SK-N-SH treated with all-trans-retinoic acid at 6 μM for 48 hours (cell line): Measurements from ENCODE around the gene FXYD6.

Experiments used
- ATAC-seq: fragments of 200-7000 bp; cut with Tn5 transposase; 3 replicates; pipeline ENCODE4 v1.9.1; 2020; ENCODE audit warnings: mild to moderate bottlenecking, moderate library complexity
- ARNTL ChIP-seq: fragments of 450-650 bp; formaldehyde crosslinking; IDR thresholded peaks from 2 replicates; pipeline ENCODE4 v1.5.0; 2020; ENCODE audit warnings: low read depth, mild to moderate bottlenecking, moderate library complexity, borderline replicate concordance
- BACH2 ChIP-seq: fragments of 250-450 bp; sonication (Bioruptor Pico); IDR thresholded peaks from 2 replicates; pipeline ENCODE4 v1.9.0; 2021; ENCODE audit warnings: mild to moderate bottlenecking, borderline replicate concordance
- CSDC2 ChIP-seq: fragments of 250-450 bp; sonication (Bioruptor Pico); IDR thresholded peaks from 2 replicates; pipeline ENCODE4 v1.5.0; 2020; ENCODE audit warnings: mild to moderate bottlenecking, moderate library complexity
- ESRRG ChIP-seq: fragments of 250-450 bp; sonication (Bioruptor Pico); IDR thresholded peaks from 2 replicates; pipeline ENCODE4 v1.6.1; 2021; ENCODE audit warnings: mild to moderate bottlenecking
- GLIS3 ChIP-seq: fragments of 250-450 bp; sonication (Bioruptor Pico); IDR thresholded peaks from 2 replicates; pipeline ENCODE4 v1.5.0; 2020; ENCODE audit warnings: mild to moderate bottlenecking, moderate library complexity
- ISL1 ChIP-seq: fragments of 250-450 bp; sonication (Bioruptor Pico); IDR thresholded peaks from 2 replicates; pipeline ENCODE4 v2.1.2; 2022; ENCODE audit warnings: mild to moderate bottlenecking, moderate library complexity
- OSR1 ChIP-seq: fragments of 250-450 bp; sonication (Bioruptor Pico); IDR thresholded peaks from 2 replicates; pipeline ENCODE4 v1.8.0; 2022; ENCODE audit warnings: moderate library complexity, mild to moderate bottlenecking, inconsistent platforms
- PPARA ChIP-seq: fragments of 250-450 bp; sonication (Bioruptor Pico); IDR thresholded peaks from 2 replicates; pipeline ENCODE4 v1.5.0; 2020; ENCODE audit warnings: mild to moderate bottlenecking, borderline replicate concordance
- RARB ChIP-seq: fragments of 250-450 bp; sonication (Bioruptor Pico); IDR thresholded peaks from 2 replicates; pipeline ENCODE4 v1.8.0; 2021; ENCODE audit warnings: mild to moderate bottlenecking, moderate library complexity
- SNAI2 ChIP-seq: fragments of 250-450 bp; sonication (Bioruptor Pico); IDR thresholded peaks from 2 replicates; pipeline ENCODE4 v1.5.0; 2020; ENCODE audit warnings: mild to moderate bottlenecking, moderate library complexity
- TCF4 ChIP-seq: fragments of 250-450 bp; sonication (Bioruptor Pico); IDR thresholded peaks from 2 replicates; pipeline ENCODE4 v1.8.0; 2021; ENCODE audit warnings: mild to moderate bottlenecking, moderate library complexity, borderline replicate concordance
- TOX ChIP-seq: fragments of 250-450 bp; sonication (Bioruptor Pico); IDR thresholded peaks from 2 replicates; pipeline ENCODE4 v1.8.0; 2021; ENCODE audit warnings: mild to moderate bottlenecking, moderate library complexity, borderline replicate concordance
- ZFP3 ChIP-seq: fragments of 250-450 bp; sonication (Bioruptor Pico); IDR thresholded peaks from 2 replicates; pipeline ENCODE4 v1.5.0; 2020; ENCODE audit warnings: mild to moderate bottlenecking, moderate library complexity
- ZFP30 ChIP-seq: fragments of 450-650 bp; formaldehyde crosslinking; IDR thresholded peaks from 2 replicates; pipeline ENCODE4 v1.5.0; 2022; ENCODE audit warnings: mild to moderate bottlenecking, moderate library complexity
- ZNF565 ChIP-seq: fragments of 450-650 bp; formaldehyde crosslinking; conservative IDR thresholded peaks from 2 replicates; pipeline ENCODE4 v1.5.0; 2020; ENCODE audit warnings: low read depth, mild to moderate bottlenecking, moderate library complexity
- ZNF8 ChIP-seq: fragments of 450-650 bp; formaldehyde crosslinking; IDR thresholded peaks from 2 replicates; pipeline ENCODE4 v1.5.0; 2020; ENCODE audit warnings: mild to moderate bottlenecking, moderate library complexity
- TF ChIP-seq, protein P1 (sequence below): fragments of 250-450 bp; sonication (Bioruptor Pico); IDR thresholded peaks from 2 replicates; pipeline ENCODE4 v1.8.0; 2020; ENCODE audit warnings: mild to moderate bottlenecking, moderate library complexity, borderline replicate concordance
- TF ChIP-seq, protein P2 (sequence below): fragments of 250-450 bp; sonication (Bioruptor Pico); IDR thresholded peaks from 2 replicates; pipeline ENCODE4 v1.5.1; 2021; ENCODE audit warnings: mild to moderate bottlenecking, moderate library complexity
- TF ChIP-seq, protein P3 (sequence below): fragments of 250-450 bp; sonication (Bioruptor Pico); IDR thresholded peaks from 2 replicates; pipeline ENCODE4 v1.5.1; 2020; ENCODE audit warnings: low read depth, mild to moderate bottlenecking, moderate library complexity
- TF ChIP-seq, protein P4 (sequence below): fragments of 250-450 bp; sonication (Bioruptor Pico); IDR thresholded peaks from 2 replicates; pipeline ENCODE4 v1.5.0; 2020; ENCODE audit warnings: mild to moderate bottlenecking, moderate library complexity
- TF ChIP-seq, protein P5 (sequence below): fragments of 250-450 bp; sonication (Bioruptor Pico); IDR thresholded peaks from 2 replicates; pipeline ENCODE4 v1.8.0; 2021; ENCODE audit warnings: low read depth, mild to moderate bottlenecking, moderate library complexity, borderline replicate concordance

The FXYD6 gene

DNA sequence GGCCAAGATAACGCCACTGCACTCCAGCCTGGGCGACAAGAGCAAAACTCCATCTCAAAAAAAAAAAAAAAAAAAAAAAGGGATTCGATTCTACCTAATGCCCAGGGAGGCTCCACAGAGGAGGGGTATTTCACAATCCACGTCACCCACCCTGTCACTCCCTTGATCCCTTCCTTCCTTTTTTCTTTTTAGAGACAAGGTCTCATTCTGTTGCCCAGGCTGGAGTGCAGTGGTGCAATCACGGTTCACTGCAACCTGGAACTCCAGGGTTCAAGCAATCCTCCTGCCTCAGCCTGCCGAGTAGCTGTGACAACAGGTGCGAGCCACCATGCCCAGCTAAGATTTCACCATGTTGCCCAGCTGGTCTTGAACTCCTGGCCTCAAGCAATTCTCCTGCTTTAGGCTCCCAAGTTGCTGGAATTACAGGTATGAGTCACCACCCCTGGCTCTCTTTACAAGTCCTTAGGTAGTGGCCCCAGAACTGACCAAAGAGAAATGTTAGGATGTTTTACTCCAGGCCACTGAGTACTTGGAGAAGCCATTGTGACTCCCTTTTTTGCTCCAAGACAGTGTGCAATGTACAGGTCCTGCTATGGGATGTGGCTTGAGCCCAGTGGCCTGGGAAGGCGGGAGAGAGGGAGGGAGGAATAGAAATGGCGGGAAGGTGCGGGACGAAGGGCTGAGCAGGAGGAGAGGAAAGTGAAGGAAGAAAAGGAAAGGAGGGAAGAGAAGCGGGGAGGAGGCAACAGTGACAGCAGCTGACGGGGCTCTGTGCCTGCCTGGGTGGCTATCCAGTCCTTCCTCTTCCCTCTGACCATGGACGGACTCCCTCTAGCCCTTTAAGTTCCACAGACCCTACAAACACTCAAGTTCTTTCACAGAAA, 40.1 kb downstream of the FXYD6 start:
- no peak for ATAC-seq
- no peak for TF ChIP-seq ZNF8 (CRISPR knock-in tag)
- no peak for TF ChIP-seq TOX
- TF ChIP-seq, protein P1, sequence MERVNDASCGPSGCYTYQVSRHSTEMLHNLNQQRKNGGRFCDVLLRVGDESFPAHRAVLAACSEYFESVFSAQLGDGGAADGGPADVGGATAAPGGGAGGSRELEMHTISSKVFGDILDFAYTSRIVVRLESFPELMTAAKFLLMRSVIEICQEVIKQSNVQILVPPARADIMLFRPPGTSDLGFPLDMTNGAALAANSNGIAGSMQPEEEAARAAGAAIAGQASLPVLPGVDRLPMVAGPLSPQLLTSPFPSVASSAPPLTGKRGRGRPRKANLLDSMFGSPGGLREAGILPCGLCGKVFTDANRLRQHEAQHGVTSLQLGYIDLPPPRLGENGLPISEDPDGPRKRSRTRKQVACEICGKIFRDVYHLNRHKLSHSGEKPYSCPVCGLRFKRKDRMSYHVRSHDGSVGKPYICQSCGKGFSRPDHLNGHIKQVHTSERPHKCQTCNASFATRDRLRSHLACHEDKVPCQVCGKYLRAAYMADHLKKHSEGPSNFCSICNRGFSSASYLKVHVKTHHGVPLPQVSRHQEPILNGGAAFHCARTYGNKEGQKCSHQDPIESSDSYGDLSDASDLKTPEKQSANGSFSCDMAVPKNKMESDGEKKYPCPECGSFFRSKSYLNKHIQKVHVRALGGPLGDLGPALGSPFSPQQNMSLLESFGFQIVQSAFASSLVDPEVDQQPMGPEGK = no peak
- no peak for TF ChIP-seq SNAI2 (CRISPR knock-in tag)
- TF ChIP-seq, protein P2, sequence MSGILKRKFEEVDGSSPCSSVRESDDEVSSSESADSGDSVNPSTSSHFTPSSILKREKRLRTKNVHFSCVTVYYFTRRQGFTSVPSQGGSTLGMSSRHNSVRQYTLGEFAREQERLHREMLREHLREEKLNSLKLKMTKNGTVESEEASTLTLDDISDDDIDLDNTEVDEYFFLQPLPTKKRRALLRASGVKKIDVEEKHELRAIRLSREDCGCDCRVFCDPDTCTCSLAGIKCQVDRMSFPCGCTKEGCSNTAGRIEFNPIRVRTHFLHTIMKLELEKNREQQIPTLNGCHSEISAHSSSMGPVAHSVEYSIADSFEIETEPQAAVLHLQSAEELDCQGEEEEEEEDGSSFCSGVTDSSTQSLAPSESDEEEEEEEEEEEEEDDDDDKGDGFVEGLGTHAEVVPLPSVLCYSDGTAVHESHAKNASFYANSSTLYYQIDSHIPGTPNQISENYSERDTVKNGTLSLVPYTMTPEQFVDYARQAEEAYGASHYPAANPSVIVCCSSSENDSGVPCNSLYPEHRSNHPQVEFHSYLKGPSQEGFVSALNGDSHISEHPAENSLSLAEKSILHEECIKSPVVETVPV (CRISPR knock-in tag) = no peak
- TF ChIP-seq TCF4 (CRISPR knock-in tag) = no peak
- no peak for TF ChIP-seq ZFP30 (CRISPR knock-in tag)
- TF ChIP-seq, protein P3, sequence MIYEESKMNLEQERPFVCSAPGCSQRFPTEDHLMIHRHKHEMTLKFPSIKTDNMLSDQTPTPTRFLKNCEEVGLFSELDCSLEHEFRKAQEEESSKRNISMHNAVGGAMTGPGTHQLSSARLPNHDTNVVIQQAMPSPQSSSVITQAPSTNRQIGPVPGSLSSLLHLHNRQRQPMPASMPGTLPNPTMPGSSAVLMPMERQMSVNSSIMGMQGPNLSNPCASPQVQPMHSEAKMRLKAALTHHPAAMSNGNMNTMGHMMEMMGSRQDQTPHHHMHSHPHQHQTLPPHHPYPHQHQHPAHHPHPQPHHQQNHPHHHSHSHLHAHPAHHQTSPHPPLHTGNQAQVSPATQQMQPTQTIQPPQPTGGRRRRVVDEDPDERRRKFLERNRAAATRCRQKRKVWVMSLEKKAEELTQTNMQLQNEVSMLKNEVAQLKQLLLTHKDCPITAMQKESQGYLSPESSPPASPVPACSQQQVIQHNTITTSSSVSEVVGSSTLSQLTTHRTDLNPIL (CRISPR knock-in tag) = no peak
- no peak for TF ChIP-seq OSR1 (CRISPR knock-in tag)
- no peak for TF ChIP-seq CSDC2 (CRISPR knock-in tag)
- no peak for TF ChIP-seq ESRRG (CRISPR knock-in tag)
- TF ChIP-seq ARNTL = no peak
- TF ChIP-seq ZFP3 (CRISPR knock-in tag) = no peak
- TF ChIP-seq ZNF565 = no peak
- TF ChIP-seq, protein P4, sequence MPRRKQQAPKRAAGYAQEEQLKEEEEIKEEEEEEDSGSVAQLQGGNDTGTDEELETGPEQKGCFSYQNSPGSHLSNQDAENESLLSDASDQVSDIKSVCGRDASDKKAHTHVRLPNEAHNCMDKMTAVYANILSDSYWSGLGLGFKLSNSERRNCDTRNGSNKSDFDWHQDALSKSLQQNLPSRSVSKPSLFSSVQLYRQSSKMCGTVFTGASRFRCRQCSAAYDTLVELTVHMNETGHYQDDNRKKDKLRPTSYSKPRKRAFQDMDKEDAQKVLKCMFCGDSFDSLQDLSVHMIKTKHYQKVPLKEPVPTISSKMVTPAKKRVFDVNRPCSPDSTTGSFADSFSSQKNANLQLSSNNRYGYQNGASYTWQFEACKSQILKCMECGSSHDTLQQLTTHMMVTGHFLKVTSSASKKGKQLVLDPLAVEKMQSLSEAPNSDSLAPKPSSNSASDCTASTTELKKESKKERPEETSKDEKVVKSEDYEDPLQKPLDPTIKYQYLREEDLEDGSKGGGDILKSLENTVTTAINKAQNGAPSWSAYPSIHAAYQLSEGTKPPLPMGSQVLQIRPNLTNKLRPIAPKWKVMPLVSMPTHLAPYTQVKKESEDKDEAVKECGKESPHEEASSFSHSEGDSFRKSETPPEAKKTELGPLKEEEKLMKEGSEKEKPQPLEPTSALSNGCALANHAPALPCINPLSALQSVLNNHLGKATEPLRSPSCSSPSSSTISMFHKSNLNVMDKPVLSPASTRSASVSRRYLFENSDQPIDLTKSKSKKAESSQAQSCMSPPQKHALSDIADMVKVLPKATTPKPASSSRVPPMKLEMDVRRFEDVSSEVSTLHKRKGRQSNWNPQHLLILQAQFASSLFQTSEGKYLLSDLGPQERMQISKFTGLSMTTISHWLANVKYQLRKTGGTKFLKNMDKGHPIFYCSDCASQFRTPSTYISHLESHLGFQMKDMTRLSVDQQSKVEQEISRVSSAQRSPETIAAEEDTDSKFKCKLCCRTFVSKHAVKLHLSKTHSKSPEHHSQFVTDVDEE = no peak
- TF ChIP-seq GLIS3 (CRISPR knock-in tag) = no peak

DNA sequence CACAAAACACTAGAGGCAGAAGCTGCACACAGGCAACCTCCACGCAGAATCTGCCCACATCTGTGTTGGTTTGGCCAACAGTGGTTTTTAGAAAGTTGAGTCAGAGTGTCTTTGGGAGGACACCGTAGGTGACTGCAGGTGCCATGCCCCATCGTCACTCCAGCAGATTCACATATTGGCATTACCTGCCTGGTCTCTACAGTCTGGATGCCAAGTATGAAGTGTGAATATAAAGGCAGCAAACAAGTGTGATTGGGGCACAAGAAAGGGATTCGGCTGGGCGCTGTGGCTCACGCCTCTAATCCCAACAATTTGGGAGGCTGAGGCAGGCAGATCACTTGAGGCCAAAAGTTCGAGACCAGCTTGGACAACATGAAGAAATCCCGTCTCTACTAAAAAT, 40.9 kb downstream of the FXYD6 start:
- no peak for TF ChIP-seq TCF4 (CRISPR knock-in tag)
- no peak for ATAC-seq

DNA sequence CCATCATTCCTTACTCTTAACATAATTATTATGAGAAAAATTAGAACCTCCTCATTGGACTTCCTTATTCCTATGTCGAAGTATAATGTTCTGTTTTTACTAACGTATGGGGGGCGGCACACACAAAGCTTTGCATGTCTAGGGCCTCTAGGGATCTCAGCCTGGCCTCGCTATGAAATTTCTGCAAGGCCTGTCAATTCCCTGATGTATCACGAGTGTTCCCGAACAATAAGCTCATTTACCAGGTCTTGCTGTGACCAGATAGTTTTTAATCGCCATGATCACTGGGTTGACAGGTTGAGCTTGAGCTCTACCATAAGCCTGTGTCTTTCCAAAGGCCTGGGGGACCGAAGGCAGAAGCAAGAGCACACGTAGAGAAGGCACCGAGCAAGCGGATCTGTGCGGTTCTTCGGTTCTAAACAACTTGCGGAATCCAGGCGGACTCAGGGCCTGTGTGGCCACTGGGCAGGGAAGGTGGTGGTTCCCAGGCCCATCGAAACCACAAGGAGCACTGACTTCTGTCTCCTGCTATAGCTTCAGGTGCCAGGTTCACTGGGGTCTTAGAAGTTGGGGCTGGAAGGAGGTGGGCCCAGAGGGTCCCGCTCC, 41.5 kb downstream of the FXYD6 start:
- ATAC-seq = no peak

More for the DNA sequence above, 41.5 kb downstream of the FXYD6 start:
- no peak for TF ChIP-seq BACH2
- TF ChIP-seq TCF4 (CRISPR knock-in tag) = no peak
- TF ChIP-seq CSDC2 (CRISPR knock-in tag) = no peak
- TF ChIP-seq RARB (CRISPR knock-in tag) = no peak
- TF ChIP-seq, protein P3 (CRISPR knock-in tag) = no peak
- TF ChIP-seq ZNF8 (CRISPR knock-in tag) = no peak
- no peak for TF ChIP-seq ISL1 (CRISPR knock-in tag)
- no peak for TF ChIP-seq ESRRG (CRISPR knock-in tag)
- TF ChIP-seq, protein P1 = no peak
- no peak for TF ChIP-seq TOX
- no peak for TF ChIP-seq OSR1 (CRISPR knock-in tag)
- TF ChIP-seq, protein P5, sequence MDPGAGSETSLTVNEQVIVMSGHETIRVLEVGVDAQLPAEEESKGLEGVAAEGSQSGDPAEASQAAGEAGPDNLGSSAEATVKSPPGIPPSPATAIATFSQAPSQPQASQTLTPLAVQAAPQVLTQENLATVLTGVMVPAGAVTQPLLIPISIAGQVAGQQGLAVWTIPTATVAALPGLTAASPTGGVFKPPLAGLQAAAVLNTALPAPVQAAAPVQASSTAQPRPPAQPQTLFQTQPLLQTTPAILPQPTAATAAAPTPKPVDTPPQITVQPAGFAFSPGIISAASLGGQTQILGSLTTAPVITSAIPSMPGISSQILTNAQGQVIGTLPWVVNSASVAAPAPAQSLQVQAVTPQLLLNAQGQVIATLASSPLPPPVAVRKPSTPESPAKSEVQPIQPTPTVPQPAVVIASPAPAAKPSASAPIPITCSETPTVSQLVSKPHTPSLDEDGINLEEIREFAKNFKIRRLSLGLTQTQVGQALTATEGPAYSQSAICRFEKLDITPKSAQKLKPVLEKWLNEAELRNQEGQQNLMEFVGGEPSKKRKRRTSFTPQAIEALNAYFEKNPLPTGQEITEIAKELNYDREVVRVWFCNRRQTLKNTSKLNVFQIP (CRISPR knock-in tag) = no peak
- TF ChIP-seq ARNTL = no peak
- TF ChIP-seq ZFP3 (CRISPR knock-in tag) = no peak
- TF ChIP-seq SNAI2 (CRISPR knock-in tag) = no peak
- TF ChIP-seq PPARA (CRISPR knock-in tag) = no peak
